Measurements from ENCODE around the gene MLIP.
A peak's percentile ranks its signal among the peaks of the same experiment; 100 is the strongest.

MLIP gene

GRCh38 chr6:54285595-54285994, 174.4 kb downstream of the MLIP start:
- H3K27me3 ChIP-seq (replicated peaks; ENCODE audit: control insufficient read depth, insufficient read depth, low read length), result no peaks in the 10 kb centered on the region
- DNase-seq (ENCODE audit: low read depth), result peak; percentile 80
- H3K9me3 ChIP-seq (ENCODE audit: control insufficient read depth, low read length), result no peaks in the 10 kb centered on the region
- no peak overlapping the region for H3K4me3 ChIP-seq (ENCODE audit: low read length)
- no peaks in the 10 kb centered on the region for H3K36me3 ChIP-seq (ENCODE audit: control insufficient read depth, insufficient read depth, low read length, severe bottlenecking)
- no peak overlapping the region for H3K9ac ChIP-seq (ENCODE audit: low read length)
- peaks cover 20% of the 10 kb centered on the region for H3K4me1 ChIP-seq (ENCODE audit: control insufficient read depth, insufficient read depth, low read length)

GRCh38 chr6:54286141-54286540, 174.9 kb downstream of the MLIP start:
- DNase-seq (ENCODE audit: low read depth), result no peak

GRCh38 chr6:54288474-54288873, 177.2 kb downstream of the MLIP start:
- H3K4me1 ChIP-seq (ENCODE audit: control insufficient read depth, insufficient read depth, low read length), result peaks cover 11% of the 10 kb centered on the region
- H3K4me3 ChIP-seq (ENCODE audit: low read length), result no peak overlapping the region

More at GRCh38 chr6:54286141-54286540, 174.9 kb downstream of the MLIP start:
- H3K9ac ChIP-seq (ENCODE audit: low read length), result no peak overlapping the region
- H3K36me3 ChIP-seq (ENCODE audit: control insufficient read depth, insufficient read depth, low read length, severe bottlenecking), result no peaks in the 10 kb centered on the region
- H3K9me3 ChIP-seq (ENCODE audit: control insufficient read depth, low read length), result no peaks in the 10 kb centered on the region
- peaks cover 20% of the 10 kb centered on the region for H3K4me1 ChIP-seq (ENCODE audit: control insufficient read depth, insufficient read depth, low read length)
- no peak overlapping the region for H3K4me3 ChIP-seq (ENCODE audit: low read length)
- no peaks in the 10 kb centered on the region for H3K27me3 ChIP-seq (replicated peaks; ENCODE audit: control insufficient read depth, insufficient read depth, low read length)

GRCh38 chr6:54289426-54289825, 178.2 kb downstream of the MLIP start:
- H3K27me3 ChIP-seq (replicated peaks; ENCODE audit: control insufficient read depth, insufficient read depth, low read length), result no peaks in the 10 kb centered on the region
- no peak overlapping the region for H3K4me3 ChIP-seq (ENCODE audit: low read length)
- no peak overlapping the region for H3K9ac ChIP-seq (ENCODE audit: low read length)

More at GRCh38 chr6:54288474-54288873, 177.2 kb downstream of the MLIP start:
- DNase-seq (ENCODE audit: low read depth), result no peak
- no peaks in the 10 kb centered on the region for H3K36me3 ChIP-seq (ENCODE audit: control insufficient read depth, insufficient read depth, low read length, severe bottlenecking)
- H3K27me3 ChIP-seq (replicated peaks; ENCODE audit: control insufficient read depth, insufficient read depth, low read length), result no peaks in the 10 kb centered on the region
- H3K9me3 ChIP-seq (ENCODE audit: control insufficient read depth, low read length), result no peaks in the 10 kb centered on the region
- H3K9ac ChIP-seq (ENCODE audit: low read length), result no peak overlapping the region

GRCh38 chr6:54291146-54291545, 179.9 kb downstream of the MLIP start:
- H3K4me3 ChIP-seq (ENCODE audit: low read length), result no peak overlapping the region
- DNase-seq (ENCODE audit: low read depth), result peak; percentile 68
- H3K9me3 ChIP-seq (ENCODE audit: control insufficient read depth, low read length), result no peaks in the 10 kb centered on the region
- H3K27me3 ChIP-seq (replicated peaks; ENCODE audit: control insufficient read depth, insufficient read depth, low read length), result no peaks in the 10 kb centered on the region
- peaks cover 4% of the 10 kb centered on the region for H3K4me1 ChIP-seq (ENCODE audit: control insufficient read depth, insufficient read depth, low read length)
- no peaks in the 10 kb centered on the region for H3K36me3 ChIP-seq (ENCODE audit: control insufficient read depth, insufficient read depth, low read length, severe bottlenecking)
- no peak overlapping the region for H3K9ac ChIP-seq (ENCODE audit: low read length)

More at GRCh38 chr6:54289426-54289825, 178.2 kb downstream of the MLIP start:
- peaks cover 11% of the 10 kb centered on the region for H3K4me1 ChIP-seq (ENCODE audit: control insufficient read depth, insufficient read depth, low read length)
- DNase-seq (ENCODE audit: low read depth), result no peak
- H3K9me3 ChIP-seq (ENCODE audit: control insufficient read depth, low read length), result no peaks in the 10 kb centered on the region
- no peaks in the 10 kb centered on the region for H3K36me3 ChIP-seq (ENCODE audit: control insufficient read depth, insufficient read depth, low read length, severe bottlenecking)

- H3K9me3 ChIP-seq (ENCODE audit: control insufficient read depth, low read length), result no peaks in the 10 kb centered on the region
- DNase-seq (ENCODE audit: low read depth), result no peak
- no peak overlapping the region for H3K9ac ChIP-seq (ENCODE audit: low read length)
Measured at GRCh38 chr6:54291738-54292137, 180.5 kb downstream of the MLIP start.

GRCh38 chr6:54294965-54295532, 183.8 kb downstream of the MLIP start:
- no peak for DNase-seq (ENCODE audit: low read depth)
- no peak overlapping the region for H3K9ac ChIP-seq (ENCODE audit: low read length)
- no peak overlapping the region for H3K4me3 ChIP-seq (ENCODE audit: low read length)

More at GRCh38 chr6:54291738-54292137, 180.5 kb downstream of the MLIP start:
- Histone ChIP-seq H3K27me3 (replicated peaks; ENCODE audit: control insufficient read depth, insufficient read depth, low read length) (no peaks in the 10 kb centered on the region), H3K4me3 (ENCODE audit: low read length) (no peak overlapping the region), H3K36me3 (ENCODE audit: control insufficient read depth, insufficient read depth, low read length, severe bottlenecking) (no peaks in the 10 kb centered on the region), H3K4me1 (ENCODE audit: control insufficient read depth, insufficient read depth, low read length) (no peaks in the 10 kb centered on the region)

GRCh38 chr6:54299542-54300269, 188.5 kb downstream of the MLIP start:
- H3K27me3 ChIP-seq (replicated peaks; ENCODE audit: control insufficient read depth, insufficient read depth, low read length), result no peaks in the 10 kb centered on the region
- H3K4me1 ChIP-seq (ENCODE audit: control insufficient read depth, insufficient read depth, low read length), result peaks cover 3% of the 10 kb centered on the region
- H3K9ac ChIP-seq (ENCODE audit: low read length), result no peak overlapping the region
- no peaks in the 10 kb centered on the region for H3K9me3 ChIP-seq (ENCODE audit: control insufficient read depth, low read length)
- DNase-seq (ENCODE audit: low read depth), result peak; percentile 41
- H3K4me3 ChIP-seq (ENCODE audit: low read length), result peak overlapping the region; percentile 64
- H3K36me3 ChIP-seq (ENCODE audit: control insufficient read depth, insufficient read depth, low read length, severe bottlenecking), result no peaks in the 10 kb centered on the region

More at GRCh38 chr6:54294965-54295532, 183.8 kb downstream of the MLIP start:
- Histone ChIP-seq H3K9me3 (ENCODE audit: control insufficient read depth, low read length) (no peaks in the 10 kb centered on the region), H3K27me3 (replicated peaks; ENCODE audit: control insufficient read depth, insufficient read depth, low read length) (no peaks in the 10 kb centered on the region), H3K36me3 (ENCODE audit: control insufficient read depth, insufficient read depth, low read length, severe bottlenecking) (no peaks in the 10 kb centered on the region), H3K4me1 (ENCODE audit: control insufficient read depth, insufficient read depth, low read length) (peaks cover 3% of the 10 kb centered on the region)

GRCh38 chr6:54301770-54302169, 190.5 kb downstream of the MLIP start:
- DNase-seq (ENCODE audit: low read depth), result no peak
- H3K4me1 ChIP-seq (ENCODE audit: control insufficient read depth, insufficient read depth, low read length), result peaks cover 3% of the 10 kb centered on the region
- H3K4me3 ChIP-seq (ENCODE audit: low read length), result no peak overlapping the region
- H3K36me3 ChIP-seq (ENCODE audit: control insufficient read depth, insufficient read depth, low read length, severe bottlenecking), result no peaks in the 10 kb centered on the region
- no peaks in the 10 kb centered on the region for H3K27me3 ChIP-seq (replicated peaks; ENCODE audit: control insufficient read depth, insufficient read depth, low read length)
- H3K9ac ChIP-seq (ENCODE audit: low read length), result no peak overlapping the region
- H3K9me3 ChIP-seq (ENCODE audit: control insufficient read depth, low read length), result no peaks in the 10 kb centered on the region

GRCh38 chr6:54307439-54307910, 196.2 kb downstream of the MLIP start:
- H3K4me1 ChIP-seq (ENCODE audit: control insufficient read depth, insufficient read depth, low read length), result no peaks in the 10 kb centered on the region
- no peak for DNase-seq (ENCODE audit: low read depth)
- H3K9me3 ChIP-seq (ENCODE audit: control insufficient read depth, low read length), result no peaks in the 10 kb centered on the region
- no peaks in the 10 kb centered on the region for H3K27me3 ChIP-seq (replicated peaks; ENCODE audit: control insufficient read depth, insufficient read depth, low read length)
- H3K4me3 ChIP-seq (ENCODE audit: low read length), result no peak overlapping the region
- no peaks in the 10 kb centered on the region for H3K36me3 ChIP-seq (ENCODE audit: control insufficient read depth, insufficient read depth, low read length, severe bottlenecking)
- no peak overlapping the region for H3K9ac ChIP-seq (ENCODE audit: low read length)

GRCh38 chr6:54308289-54308985, 197.2 kb downstream of the MLIP start, which contains the start of gene TINAG:
Gene TINAG, plus strand, starts transcription at chr6:54308441. Its CDS starts 110 bp downstream, at chr6:54308551.
- Histone ChIP-seq H3K9ac (ENCODE audit: low read length) (no peak within 1 kb of the TSS), H3K4me3 (ENCODE audit: low read length) (no peak within 1 kb of the TSS), H3K27me3 (replicated peaks; ENCODE audit: control insufficient read depth, insufficient read depth, low read length) (no peaks in the 10 kb centered on the region), H3K36me3 (ENCODE audit: control insufficient read depth, insufficient read depth, low read length, severe bottlenecking) (no peaks in the 10 kb centered on the region), H3K4me1 (ENCODE audit: control insufficient read depth, insufficient read depth, low read length) (no peaks in the 10 kb centered on the region), H3K9me3 (ENCODE audit: control insufficient read depth, low read length) (no peaks in the 10 kb centered on the region)
- no peak for DNase-seq (ENCODE audit: low read depth)

Measured in adipocyte (in vitro differentiated cells).